T-cell (primary cell): ENCODE results near the gene MIAT. TPM values are rescaled to one million over a fixed set of nuclear protein-coding genes. Genes with fewer than 3 reads are reported as not detected.

Source experiments
- ATAC-seq, 4 experiments: fragments of 200-7000 bp in 3 of 4; fragments of 150-1000 bp in 1 of 4; cut with Tn5 transposase; replicated peaks in 1 of 4; 1 replicate in 3 of 4; 2 replicates in 1 of 4; pipeline ENCODE4 v1.10.0; 2021; ENCODE audit warnings: moderate library complexity in 3 of 4, mild to moderate bottlenecking in 2 of 4, moderate number of reproducible peaks in 1 of 4
- CTCF ChIA-PET, 2 donors: fragments of 300-600 bp; sonication (Branson Sonifier 250); formaldehyde crosslinking; loops; one replicate each; lab custom pipeline; 2022; ENCODE audit warnings: antibody characterized with exemption in 2 of 2; lab: Charles Lee
- POLR2A ChIA-PET, 2 donors: fragments of 300-600 bp; sonication (Branson Sonifier 250); formaldehyde crosslinking; loops; one replicate each; lab custom pipeline; 2022; ENCODE audit warnings: antibody characterized with exemption in 2 of 2; lab: Charles Lee
- DNase-seq, 35 experiments: peaks; one replicate each; pipeline versions ENCODE4 v3.0.0 to v3.0.0-alpha.2; 2013 to 2023
- H3K27ac ChIP-seq: one replicate; pipeline ENCODE4 v1.5.1; 2013; ENCODE audit warnings: low read length
- H3K27me3 ChIP-seq, 2 experiments: replicated peaks in 1 of 2; 1 replicate in 1 of 2; 2 replicates in 1 of 2; pipeline versions ENCODE4 v1.6.1 to v1.7.0; 2013; ENCODE audit warnings: low read length in 1 of 2, mixed read lengths in 1 of 2; ENCODE audit not compliant: control insufficient read depth in 2 of 2, insufficient read depth in 2 of 2; ENCODE audit errors: extremely low read depth in 1 of 2
- H3K36me3 ChIP-seq, 2 donors: 1 replicate in 1 of 2; 2 replicates in 1 of 2; pipeline versions ENCODE4 v1.6.1 to v1.7.0; 2013; ENCODE audit warnings: low read length in 1 of 2; ENCODE audit not compliant: control insufficient read depth in 2 of 2, insufficient read depth in 1 of 2; ENCODE audit errors: extremely low read depth in 1 of 2
- H3K4me1 ChIP-seq, 2 experiments: 1 replicate in 1 of 2; 2 replicates in 1 of 2; pipeline versions ENCODE4 v1.6.1 to v1.7.0; 2013; ENCODE audit warnings: low read length in 2 of 2, mixed read lengths in 1 of 2; ENCODE audit not compliant: insufficient read depth in 2 of 2, control insufficient read depth in 1 of 2; ENCODE audit errors: extremely low read depth in 1 of 2
- H3K4me3 ChIP-seq, 2 donors: 1 replicate in 1 of 2; 2 replicates in 1 of 2; pipeline versions ENCODE4 v1.5.1 to v1.7.0; 2013; ENCODE audit warnings: mild to moderate bottlenecking in 2 of 2, low read length in 1 of 2, moderate library complexity in 1 of 2; ENCODE audit not compliant: control insufficient read depth in 1 of 2; ENCODE audit errors: extremely low read depth in 1 of 2
- H3K9me3 ChIP-seq: 2 replicates; pipeline ENCODE4 v1.7.0; 2013
- H3K27ac Mint-ChIP-seq, 2 donors: one replicate each; pipeline ENCODE4 v1.8.0; 2020 to 2021; ENCODE audit warnings: mild to moderate bottlenecking in 2 of 2, mixed read lengths in 2 of 2
- H3K27me3 Mint-ChIP-seq, 2 donors: one replicate each; pipeline ENCODE4 v1.8.0; 2021 to 2022; ENCODE audit warnings: mixed read lengths in 2 of 2
- H3K36me3 Mint-ChIP-seq: one replicate; pipeline ENCODE4 v1.8.0; 2021; ENCODE audit warnings: mixed read lengths
- H3K4me1 Mint-ChIP-seq, 3 donors: one replicate each; pipeline ENCODE4 v1.8.0; 2020 to 2022; ENCODE audit warnings: mixed read lengths in 3 of 3, mild to moderate bottlenecking in 1 of 3
- H3K4me3 Mint-ChIP-seq, 3 donors: one replicate each; pipeline ENCODE4 v1.8.0; 2020 to 2022; ENCODE audit warnings: mild to moderate bottlenecking in 3 of 3, mixed read lengths in 3 of 3, moderate library complexity in 3 of 3
- H3K9me3 Mint-ChIP-seq, 3 donors: one replicate each; pipeline ENCODE4 v1.8.0; 2020 to 2022; ENCODE audit warnings: mixed read lengths in 3 of 3
- WGBS: methylation state at CpG from one replicate; pipeline ENCODE4 v1.1.5; 2013; ENCODE audit warnings: missing lambda C conversion rate; ENCODE audit not compliant: insufficient coverage; 5-methylcytosine and 5-hydroxymethylcytosine counted together
- total RNA-seq, 35 experiments: library from RNA in 6 of 35; stranded (reverse) in 6 of 35; fragments of 120-200 nt in 1 of 35; gene quantifications; one replicate each; pipeline versions ENCODE4 v1.2.1 to v1.2.4 and lab custom pipeline; 2013 to 2026

MIAT gene
- total RNA-seq, 5 donors from 2014 or later (not counting 1 experiment from before 2014, with no cell fraction given): 45.8 to 237 (median 207) TPM

- CTCF ChIA-PET: interaction anchor here in 1 of 2 donors (0.9 kb wide), 1 partner anchor 36 kb away, joined by 3 read pairs; no protein-coding TSS in a partner anchor
- ATAC-seq: no peak
- POLR2A ChIA-PET: no interaction called here
Observed at GRCh38 chr22:26709617-26710390, 52.4 kb downstream of the MIAT start.

GRCh38 chr22:26711205-26711963 lies 54.0 kb downstream of the MIAT start:
- H3K27ac ChIP-seq: no peak overlapping the region
- no peak overlapping the region for H3K4me3 Mint-ChIP-seq
- peaks cover 40 to 51% (median 41%) of the 10 kb centered on the region in 3 donors for H3K4me1 Mint-ChIP-seq
- H3K4me1 ChIP-seq: peaks cover 0 to 11% of the 10 kb centered on the region in 2 experiments
- no peaks in the 10 kb centered on the region for H3K9me3 ChIP-seq
- peak overlapping the region; percentile 30 to 42 for H3K27ac Mint-ChIP-seq
- peak in 2 of 4 experiments; percentile 27 to 50 for ATAC-seq
- H3K27me3 Mint-ChIP-seq: no peaks in the 10 kb centered on the region
- H3K36me3 ChIP-seq: peaks cover 9 to 53% of the 10 kb centered on the region in 2 donors
- CTCF ChIA-PET: no interaction called here
- H3K36me3 Mint-ChIP-seq: peaks cover 61% of the 10 kb centered on the region
- DNase-seq: peak in 10 of 35 experiments; percentile 0 to 17 (median 4)
- POLR2A ChIA-PET: no interaction called here
- H3K4me3 ChIP-seq: no peak overlapping the region
- H3K27me3 ChIP-seq: no peaks in the 10 kb centered on the region
- WGBS: 69% methylated on average over 2 of the region's 4 CpGs
- H3K9me3 Mint-ChIP-seq: peaks cover 0 to 9% (median 0%) of the 10 kb centered on the region in 3 donors

More at GRCh38 chr22:26709617-26710390, 52.4 kb downstream of the MIAT start:
- Histone ChIP-seq H3K9me3 (no peaks in the 10 kb centered on the region), H3K27ac (no peak overlapping the region), H3K27me3 (no peaks in the 10 kb centered on the region), H3K4me3 (no peak overlapping the region), H3K36me3 (peaks cover 2 to 48% of the 10 kb centered on the region in 2 donors), H3K4me1 (peaks cover 0 to 11% of the 10 kb centered on the region in 2 experiments)
- H3K9me3 Mint-ChIP-seq: peaks cover 0 to 9% (median 0%) of the 10 kb centered on the region in 3 donors
- 100% methylated on average over 2 of the region's 3 CpGs for WGBS
- DNase-seq: no peak
- peaks cover 69% of the 10 kb centered on the region for H3K36me3 Mint-ChIP-seq
- no peaks in the 10 kb centered on the region for H3K27me3 Mint-ChIP-seq
- H3K4me3 Mint-ChIP-seq: no peak overlapping the region
- peak overlapping the region in 1 of 2 donors; percentile 44 for H3K27ac Mint-ChIP-seq
- peaks cover 50 to 55% (median 53%) of the 10 kb centered on the region in 3 donors for H3K4me1 Mint-ChIP-seq

- Histone ChIP-seq H3K9me3 (no peaks in the 10 kb centered on the region), H3K4me1 (peaks cover 0 to 11% of the 10 kb centered on the region in 2 experiments), H3K27me3 (no peaks in the 10 kb centered on the region), H3K27ac (no peak overlapping the region), H3K4me3 (no peak overlapping the region), H3K36me3 (peaks cover 9 to 52% of the 10 kb centered on the region in 2 donors)
- Mint-ChIP-seq H3K9me3 (peaks cover 0 to 5% (median 0%) of the 10 kb centered on the region in 3 donors), H3K27me3 (no peaks in the 10 kb centered on the region), H3K27ac (no peak overlapping the region), H3K4me1 (peaks cover 40 to 54% (median 40%) of the 10 kb centered on the region in 3 donors), H3K36me3 (peaks cover 58% of the 10 kb centered on the region), H3K4me3 (no peak overlapping the region)
- WGBS: 80% methylated on average over 8 of the region's 8 CpGs
- ChIA-PET POLR2A (no interaction called here), CTCF (no interaction called here)
- ATAC-seq (no peak), DNase-seq (no peak)
Observed at GRCh38 chr22:26712158-26712557, 54.8 kb downstream of the MIAT start.

- H3K9me3 Mint-ChIP-seq: no peaks in the 10 kb centered on the region
- H3K4me1 Mint-ChIP-seq: peaks cover 26 to 43% (median 27%) of the 10 kb centered on the region in 3 donors
- DNase-seq (no peak), ATAC-seq (no peak)
- peaks cover 48% of the 10 kb centered on the region for H3K36me3 Mint-ChIP-seq
- no peak overlapping the region for H3K27ac ChIP-seq
- H3K4me3 Mint-ChIP-seq: no peak overlapping the region
- peaks cover 0 to 11% of the 10 kb centered on the region in 2 experiments for H3K4me1 ChIP-seq
- no peaks in the 10 kb centered on the region for H3K27me3 Mint-ChIP-seq
- peaks cover 13 to 58% of the 10 kb centered on the region in 2 donors for H3K36me3 ChIP-seq
- no peaks in the 10 kb centered on the region for H3K9me3 ChIP-seq
- CTCF ChIA-PET: no interaction called here
- no peaks in the 10 kb centered on the region for H3K27me3 ChIP-seq
- 99% methylated on average over 9 of the region's 12 CpGs for whole genome bisulfite sequencing
- no peak overlapping the region for H3K27ac Mint-ChIP-seq
- H3K4me3 ChIP-seq: no peak overlapping the region
- POLR2A ChIA-PET: no interaction called here
Observed at GRCh38 chr22:26713823-26714449, 56.5 kb downstream of the MIAT start.

- no peaks in the 10 kb centered on the region for H3K9me3 ChIP-seq
- no peak overlapping the region for H3K4me3 ChIP-seq
- H3K27me3 ChIP-seq: no peaks in the 10 kb centered on the region
- POLR2A ChIA-PET: no interaction called here
- H3K4me1 Mint-ChIP-seq: peaks cover 22 to 40% (median 22%) of the 10 kb centered on the region in 3 donors
- ATAC-seq: no peak
- peaks cover 51% of the 10 kb centered on the region for H3K36me3 Mint-ChIP-seq
- CTCF ChIA-PET: no interaction called here
- no peaks in the 10 kb centered on the region for H3K9me3 Mint-ChIP-seq
- H3K27ac Mint-ChIP-seq: peak overlapping the region in 1 of 2 donors; percentile 36
- H3K4me1 ChIP-seq: peaks cover 0 to 11% of the 10 kb centered on the region in 2 experiments
- WGBS: 94% methylated on average over 11 of the region's 11 CpGs
- DNase-seq: no peak
- no peaks in the 10 kb centered on the region for H3K27me3 Mint-ChIP-seq
- no peak overlapping the region for H3K4me3 Mint-ChIP-seq
- H3K27ac ChIP-seq: no peak overlapping the region
- peaks cover 13 to 59% of the 10 kb centered on the region in 2 donors for H3K36me3 ChIP-seq
Observed at GRCh38 chr22:26714971-26715370, 57.6 kb downstream of the MIAT start.

GRCh38 chr22:26715392-26715936 lies 58.1 kb downstream of the MIAT start:
- no peak overlapping the region for H3K4me3 Mint-ChIP-seq
- H3K27ac ChIP-seq: no peak overlapping the region

More at GRCh38 chr22:26715392-26715936, 58.1 kb downstream of the MIAT start:
- Histone ChIP-seq H3K36me3 (peaks cover 13 to 62% of the 10 kb centered on the region in 2 donors), H3K27me3 (no peaks in the 10 kb centered on the region), H3K4me1 (peaks cover 0 to 11% of the 10 kb centered on the region in 2 experiments), H3K9me3 (no peaks in the 10 kb centered on the region), H3K4me3 (no peak overlapping the region)
- no peaks in the 10 kb centered on the region for H3K27me3 Mint-ChIP-seq
- POLR2A ChIA-PET: no interaction called here
- H3K9me3 Mint-ChIP-seq: no peaks in the 10 kb centered on the region
- peaks cover 51% of the 10 kb centered on the region for H3K36me3 Mint-ChIP-seq
- ATAC-seq (no peak), DNase-seq (no peak)
- CTCF ChIA-PET: no interaction called here
- H3K27ac Mint-ChIP-seq: peak overlapping the region in 1 of 2 donors; percentile 36
- no CpG with 5 or more reads among the region's 6 CpGs for WGBS
- H3K4me1 Mint-ChIP-seq: peaks cover 19 to 38% (median 20%) of the 10 kb centered on the region in 3 donors
